Measurements from ENCODE around the gene ST3GAL3.

ST3GAL3 gene

DNA sequence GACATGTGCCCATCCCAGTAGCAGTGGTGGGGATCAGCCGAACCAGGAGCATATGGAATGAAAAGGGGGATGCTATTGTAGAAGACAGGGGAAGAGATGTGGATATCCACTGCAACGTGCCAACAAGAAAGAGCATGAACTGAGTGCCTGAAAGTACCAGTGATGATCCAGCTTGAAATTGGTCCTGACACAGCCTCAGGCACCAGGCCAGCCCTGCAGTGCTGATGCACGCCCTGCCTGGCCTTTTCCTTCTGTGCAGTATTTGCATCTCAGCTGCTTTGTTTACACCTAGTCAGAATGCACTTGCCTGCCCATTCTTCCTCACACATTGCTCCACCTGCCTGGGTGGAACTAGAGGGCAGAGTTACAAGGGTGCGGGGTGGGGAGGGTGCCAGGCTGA, 176.0 kb downstream of the ST3GAL3 start:
- Histone ChIP-seq H2BK5ac (ENCODE audit: low read length) (no peak overlapping the region), H2AFZ (ENCODE audit: low read length) (no peak overlapping the region), H3K4me2 (ENCODE audit: insufficient read depth, low read length, poor library complexity, severe bottlenecking) (no peak overlapping the region), H3K14ac (ENCODE audit: low read length) (no peak overlapping the region), H3K36me3 (replicated peaks in 1 of 2; ENCODE audit: control insufficient read depth in 2 of 2, insufficient read depth in 2 of 2, low read length in 2 of 2) (peaks cover 2 to 12% of the 10 kb centered on the region in 2 donors), H2BK15ac (ENCODE audit: low read length) (no peak overlapping the region), H3K23ac (ENCODE audit: low read depth, low read length, poor library complexity) (no peak overlapping the region), H3K79me1 (ENCODE audit: low read depth, low read length) (peaks cover 2% of the 10 kb centered on the region), H3K9ac (ENCODE audit: low read depth, low read length, poor library complexity) (no peak overlapping the region), H3K4ac (ENCODE audit: low read length) (no peak overlapping the region), H2BK120ac (ENCODE audit: low read depth, low read length) (no peak overlapping the region), H4K8ac (ENCODE audit: low read depth, low read length) (no peak overlapping the region), H2AK5ac (ENCODE audit: low read depth, low read length) (no peak overlapping the region), H3K4me1 (ENCODE audit: control insufficient read depth in 2 of 2, insufficient read depth in 1 of 2, low read depth in 1 of 2, low read length in 2 of 2) (peaks cover 0 to 16% of the 10 kb centered on the region in 2 donors), H3K4me3 (ENCODE audit: low read length in 2 of 2) (no peak overlapping the region), H4K91ac (ENCODE audit: low read depth, low read length, poor library complexity) (no peak overlapping the region), H3K27me3 (ENCODE audit: control insufficient read depth in 3 of 3, insufficient read depth in 3 of 3, low read depth in 1 of 3, low read length in 3 of 3) (no peaks in the 10 kb centered on the region), H3K18ac (ENCODE audit: low read length) (no peak overlapping the region), H3K9me3 (replicated peaks in 1 of 2; ENCODE audit: control insufficient read depth in 2 of 2, insufficient read depth in 1 of 2, low read depth in 1 of 2, low read length in 2 of 2) (no peaks in the 10 kb centered on the region), H2BK12ac (ENCODE audit: low read length) (no peak overlapping the region), H3K27ac (replicated peaks; ENCODE audit: low read length) (no peak overlapping the region)
- WGBS, 2 donors (ENCODE audit: extremely low coverage in 2 of 2, insufficient read length in 2 of 2, insufficient replicate concordance in 1 of 2): no CpG with 5 or more reads among the region's 4 CpGs
- DNase-seq (ENCODE audit: low spot score): no peak

DNA sequence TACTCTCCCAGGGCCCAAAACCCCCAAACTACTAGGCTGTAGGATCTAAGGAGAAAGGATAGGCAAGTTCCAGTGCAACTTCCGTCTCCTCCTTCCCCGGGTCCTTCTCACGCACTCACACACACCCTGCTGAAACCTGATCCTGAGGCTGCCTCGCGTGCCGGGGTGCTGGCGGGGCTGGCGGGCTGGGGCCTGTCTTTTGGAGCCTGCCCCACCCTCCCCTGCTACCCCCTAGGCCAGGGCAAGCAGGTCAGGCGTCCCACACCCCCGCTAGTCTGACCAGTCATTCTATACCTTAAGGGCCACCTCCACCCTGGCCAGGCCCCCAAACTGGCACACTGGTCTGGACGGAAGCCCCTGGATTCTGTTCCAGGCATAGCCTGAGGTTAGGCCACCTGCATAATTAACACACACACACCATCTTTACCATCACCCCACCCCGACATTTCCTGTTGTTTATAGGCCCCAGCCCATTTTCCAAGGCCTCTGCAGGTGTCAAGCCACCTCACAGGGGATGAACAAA, 178.0 kb downstream of the ST3GAL3 start:
- peaks cover 2% of the 10 kb centered on the region for H3K79me1 ChIP-seq (ENCODE audit: low read depth, low read length)
- H3K36me3 ChIP-seq (replicated peaks in 1 of 2; ENCODE audit: control insufficient read depth in 2 of 2, insufficient read depth in 2 of 2, low read length in 2 of 2): peaks cover 0 to 1% of the 10 kb centered on the region in 2 donors
- H2BK12ac ChIP-seq (ENCODE audit: low read length): no peak overlapping the region
- peak overlapping the region; percentile 6 for H3K9ac ChIP-seq (ENCODE audit: low read depth, low read length, poor library complexity)
- no peaks in the 10 kb centered on the region for H3K27me3 ChIP-seq (ENCODE audit: control insufficient read depth in 3 of 3, insufficient read depth in 3 of 3, low read depth in 1 of 3, low read length in 3 of 3)
- no peak overlapping the region for H3K4me3 ChIP-seq (ENCODE audit: low read length in 2 of 2)
- no peaks in the 10 kb centered on the region for H3K9me3 ChIP-seq (replicated peaks in 1 of 2; ENCODE audit: control insufficient read depth in 2 of 2, insufficient read depth in 1 of 2, low read depth in 1 of 2, low read length in 2 of 2)
- no peak overlapping the region for H2BK15ac ChIP-seq (ENCODE audit: low read length)
- no peak overlapping the region for H4K8ac ChIP-seq (ENCODE audit: low read depth, low read length)
- no peak overlapping the region for H3K14ac ChIP-seq (ENCODE audit: low read length)
- no peak overlapping the region for H3K27ac ChIP-seq (replicated peaks; ENCODE audit: low read length)
- H4K91ac ChIP-seq (ENCODE audit: low read depth, low read length, poor library complexity): no peak overlapping the region
- no peak overlapping the region for H3K4me2 ChIP-seq (ENCODE audit: insufficient read depth, low read length, poor library complexity, severe bottlenecking)
- H3K23ac ChIP-seq (ENCODE audit: low read depth, low read length, poor library complexity): peak overlapping the region; percentile 20
- peak; percentile 6 for DNase-seq (ENCODE audit: low spot score)
- no peak overlapping the region for H3K4ac ChIP-seq (ENCODE audit: low read length)
- H2AFZ ChIP-seq (ENCODE audit: low read length): no peak overlapping the region
- peaks cover 0 to 16% of the 10 kb centered on the region in 2 donors for H3K4me1 ChIP-seq (ENCODE audit: control insufficient read depth in 2 of 2, insufficient read depth in 1 of 2, low read depth in 1 of 2, low read length in 2 of 2)
- peak overlapping the region; percentile 73 for H3K18ac ChIP-seq (ENCODE audit: low read length)
- no peak overlapping the region for H2BK120ac ChIP-seq (ENCODE audit: low read depth, low read length)
- no peak overlapping the region for H2AK5ac ChIP-seq (ENCODE audit: low read depth, low read length)
- no peak overlapping the region for H2BK5ac ChIP-seq (ENCODE audit: low read length)
- WGBS, 2 donors (ENCODE audit: extremely low coverage in 2 of 2, insufficient read length in 2 of 2, insufficient replicate concordance in 1 of 2): no CpG with 5 or more reads among the region's 12 CpGs

DNA sequence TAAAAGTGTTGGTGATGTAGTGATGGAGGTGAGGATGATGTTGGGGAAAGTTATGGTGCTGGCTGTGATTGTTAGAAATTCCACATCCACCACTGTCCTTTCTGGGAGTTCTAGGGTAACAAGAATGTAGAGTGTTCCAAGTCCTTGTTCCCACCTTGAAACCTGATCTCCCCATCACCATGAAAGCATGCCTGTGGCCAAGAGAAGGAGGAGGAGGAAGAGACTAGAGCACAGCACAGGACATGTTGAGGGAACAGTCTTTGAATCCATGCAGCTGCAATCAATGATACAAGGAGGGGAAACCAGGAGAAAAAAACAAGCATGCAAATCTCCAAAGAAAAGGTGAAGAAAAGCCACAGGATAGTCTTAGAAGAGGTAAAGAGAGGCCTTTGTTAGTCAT, 180.4 kb downstream of the ST3GAL3 start:
- Histone ChIP-seq H2BK12ac (ENCODE audit: low read length) (no peak overlapping the region), H3K4me2 (ENCODE audit: insufficient read depth, low read length, poor library complexity, severe bottlenecking) (no peak overlapping the region), H3K27me3 (ENCODE audit: control insufficient read depth in 3 of 3, insufficient read depth in 3 of 3, low read depth in 1 of 3, low read length in 3 of 3) (no peaks in the 10 kb centered on the region), H3K18ac (ENCODE audit: low read length) (no peak overlapping the region), H2BK120ac (ENCODE audit: low read depth, low read length) (no peak overlapping the region), H3K14ac (ENCODE audit: low read length) (no peak overlapping the region), H3K4me3 (ENCODE audit: low read length in 2 of 2) (no peak overlapping the region), H4K91ac (ENCODE audit: low read depth, low read length, poor library complexity) (no peak overlapping the region), H3K36me3 (replicated peaks in 1 of 2; ENCODE audit: control insufficient read depth in 2 of 2, insufficient read depth in 2 of 2, low read length in 2 of 2) (no peaks in the 10 kb centered on the region), H3K4me1 (ENCODE audit: control insufficient read depth in 2 of 2, insufficient read depth in 1 of 2, low read depth in 1 of 2, low read length in 2 of 2) (peaks cover 0 to 14% of the 10 kb centered on the region in 2 donors), H2AFZ (ENCODE audit: low read length) (no peak overlapping the region), H2AK5ac (ENCODE audit: low read depth, low read length) (no peak overlapping the region), H3K79me1 (ENCODE audit: low read depth, low read length) (peaks cover 2% of the 10 kb centered on the region), H3K27ac (replicated peaks; ENCODE audit: low read length) (no peak overlapping the region), H2BK15ac (ENCODE audit: low read length) (no peak overlapping the region), H3K4ac (ENCODE audit: low read length) (no peak overlapping the region), H4K8ac (ENCODE audit: low read depth, low read length) (no peak overlapping the region), H3K9me3 (replicated peaks in 1 of 2; ENCODE audit: control insufficient read depth in 2 of 2, insufficient read depth in 1 of 2, low read depth in 1 of 2, low read length in 2 of 2) (no peaks in the 10 kb centered on the region), H3K9ac (ENCODE audit: low read depth, low read length, poor library complexity) (no peak overlapping the region), H2BK5ac (ENCODE audit: low read length) (no peak overlapping the region), H3K23ac (ENCODE audit: low read depth, low read length, poor library complexity) (no peak overlapping the region)
- no peak for DNase-seq (ENCODE audit: low spot score)

DNA sequence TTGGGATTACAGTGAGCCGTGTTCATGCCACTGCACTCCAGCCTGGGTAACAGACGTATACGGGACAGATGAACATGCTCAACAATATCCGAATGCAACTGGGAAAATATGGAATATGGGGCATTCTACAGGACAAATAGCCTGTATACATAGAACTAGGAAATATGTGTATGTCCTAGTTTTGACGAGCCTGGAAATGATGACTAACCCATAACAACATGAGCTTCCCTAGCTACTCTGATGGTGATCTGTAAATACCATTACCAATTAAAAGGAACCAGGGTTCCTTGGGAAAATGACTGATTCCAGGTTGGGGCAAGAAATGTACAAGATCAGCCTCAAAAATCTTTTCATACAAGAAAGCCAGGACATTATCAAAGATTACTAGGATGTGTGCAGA, 183.5 kb downstream of the ST3GAL3 start:
- no peak overlapping the region for H3K18ac ChIP-seq (ENCODE audit: low read length)
- H3K4ac ChIP-seq (ENCODE audit: low read length): no peak overlapping the region
- H4K91ac ChIP-seq (ENCODE audit: low read depth, low read length, poor library complexity): no peak overlapping the region
- H2BK12ac ChIP-seq (ENCODE audit: low read length): no peak overlapping the region
- H2BK15ac ChIP-seq (ENCODE audit: low read length): no peak overlapping the region
- H3K4me1 ChIP-seq (ENCODE audit: control insufficient read depth in 2 of 2, insufficient read depth in 1 of 2, low read depth in 1 of 2, low read length in 2 of 2): peaks cover 0 to 6% of the 10 kb centered on the region in 2 donors
- H3K27ac ChIP-seq (replicated peaks; ENCODE audit: low read length): no peak overlapping the region
- no peak overlapping the region for H2BK120ac ChIP-seq (ENCODE audit: low read depth, low read length)
- no peak overlapping the region for H3K9ac ChIP-seq (ENCODE audit: low read depth, low read length, poor library complexity)
- H2AFZ ChIP-seq (ENCODE audit: low read length): no peak overlapping the region
- WGBS, 2 donors (ENCODE audit: extremely low coverage in 2 of 2, insufficient read length in 2 of 2, insufficient replicate concordance in 1 of 2): no CpG with 5 or more reads among the region's 5 CpGs
- H3K14ac ChIP-seq (ENCODE audit: low read length): no peak overlapping the region
- H3K23ac ChIP-seq (ENCODE audit: low read depth, low read length, poor library complexity): no peak overlapping the region
- H3K27me3 ChIP-seq (ENCODE audit: control insufficient read depth in 3 of 3, insufficient read depth in 3 of 3, low read depth in 1 of 3, low read length in 3 of 3): no peaks in the 10 kb centered on the region
- H2BK5ac ChIP-seq (ENCODE audit: low read length): no peak overlapping the region
- no peak overlapping the region for H4K8ac ChIP-seq (ENCODE audit: low read depth, low read length)
- no peak overlapping the region for H3K4me3 ChIP-seq (ENCODE audit: low read length in 2 of 2)
- no peak overlapping the region for H2AK5ac ChIP-seq (ENCODE audit: low read depth, low read length)
- no peak for DNase-seq (ENCODE audit: low spot score)
- H3K79me1 ChIP-seq (ENCODE audit: low read depth, low read length): no peaks in the 10 kb centered on the region
- H3K4me2 ChIP-seq (ENCODE audit: insufficient read depth, low read length, poor library complexity, severe bottlenecking): no peak overlapping the region
- H3K9me3 ChIP-seq (replicated peaks in 1 of 2; ENCODE audit: control insufficient read depth in 2 of 2, insufficient read depth in 1 of 2, low read depth in 1 of 2, low read length in 2 of 2): no peaks in the 10 kb centered on the region
- peaks cover 0 to 14% of the 10 kb centered on the region in 2 donors for H3K36me3 ChIP-seq (replicated peaks in 1 of 2; ENCODE audit: control insufficient read depth in 2 of 2, insufficient read depth in 2 of 2, low read length in 2 of 2)
